Glutamatergic neuron (in vitro differentiated cells): Measurements from ENCODE around the gene OGFR. TPM values are rescaled to one million over a fixed set of nuclear protein-coding genes. Genes with fewer than 3 reads are reported as not detected.

Experiments
- DNase-seq: peaks from one replicate; pipeline ENCODE4 v3.0.0; 2022
- H3K27ac Mint-ChIP-seq: one replicate; pipeline ENCODE4 v1.8.0; 2020; ENCODE audit warnings: mild to moderate bottlenecking, mixed read lengths, inconsistent platforms; ENCODE audit not compliant: unreplicated experiment
- H3K27me3 Mint-ChIP-seq: one replicate; pipeline ENCODE4 v1.8.0; 2020; ENCODE audit warnings: mild to moderate bottlenecking, moderate library complexity, mixed read lengths, inconsistent platforms; ENCODE audit not compliant: unreplicated experiment
- H3K36me3 Mint-ChIP-seq: one replicate; pipeline ENCODE4 v1.8.0; 2020; ENCODE audit warnings: mild to moderate bottlenecking, mixed read lengths, inconsistent platforms; ENCODE audit not compliant: unreplicated experiment
- H3K4me1 Mint-ChIP-seq: one replicate; pipeline ENCODE4 v1.8.0; 2020; ENCODE audit warnings: mild to moderate bottlenecking, low read depth, mixed read lengths, inconsistent platforms; ENCODE audit not compliant: unreplicated experiment
- H3K4me3 Mint-ChIP-seq: one replicate; pipeline ENCODE4 v1.8.0; 2020; ENCODE audit warnings: mild to moderate bottlenecking, mixed read lengths, inconsistent platforms; ENCODE audit not compliant: unreplicated experiment
- H3K9me3 Mint-ChIP-seq: one replicate; pipeline ENCODE4 v1.8.0; 2020; ENCODE audit warnings: mild to moderate bottlenecking, moderate library complexity, mixed read lengths, inconsistent platforms; ENCODE audit not compliant: unreplicated experiment
- CTCF ChIP-seq: fragments of 200-600 bp; sonication (generic); IDR thresholded peaks from one replicate; pipeline ENCODE4 v1.5.0; 2021; ENCODE audit not compliant: partially characterized antibody, unreplicated experiment
- total RNA-seq: library from RNA; stranded (reverse); fragmentation: NEBNext Ultra II Directional; extraction: Animal tissue kit (Norgen Biotek cat#: 25700); gene quantifications from one replicate; pipeline ENCODE4 v1.2.1, GENCODE V29; 2021; ENCODE audit not compliant: unreplicated experiment

OGFR gene
- total RNA-seq, 1 donor from 2014 or later = 70.5 TPM

- Mint-ChIP-seq H3K27ac (peak overlapping the region; percentile 75), H3K9me3 (peaks cover 11% of the 10 kb centered on the region), H3K27me3 (peaks cover 16% of the 10 kb centered on the region), H3K36me3 (no peaks in the 10 kb centered on the region), H3K4me3 (no peak overlapping the region), H3K4me1 (peaks cover 19% of the 10 kb centered on the region)
- DNase-seq = no peak
- TF ChIP-seq CTCF = no peak
Observed at GRCh38 chr20:62774762-62775161, 29.9 kb upstream of the OGFR start.

DNA sequence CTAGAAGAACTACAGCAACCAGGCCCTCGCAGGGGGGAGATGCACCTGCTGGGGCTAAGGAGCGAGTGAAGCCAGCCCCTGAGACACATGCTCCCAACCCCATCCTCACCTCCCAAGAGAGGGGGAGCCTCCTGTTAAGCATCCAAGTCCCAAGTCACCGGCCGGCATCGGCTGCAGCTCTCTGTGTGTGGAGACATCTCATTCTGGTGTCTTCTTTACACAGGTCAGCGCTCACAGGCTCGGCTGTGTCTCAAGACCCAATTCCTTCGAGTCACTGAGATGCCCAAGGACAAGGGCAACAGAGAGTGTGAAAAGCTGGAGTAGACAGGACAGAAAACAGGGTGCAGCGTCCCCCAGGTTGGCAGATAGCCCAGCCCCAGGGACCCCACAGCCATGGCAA, 29.4 kb upstream of the OGFR start:
- Mint-ChIP-seq H3K27ac (no peak overlapping the region), H3K9me3 (peaks cover 12% of the 10 kb centered on the region), H3K4me1 (peaks cover 19% of the 10 kb centered on the region), H3K27me3 (peaks cover 16% of the 10 kb centered on the region), H3K36me3 (no peaks in the 10 kb centered on the region), H3K4me3 (no peak overlapping the region)
- DNase-seq = no peak
- no peak for TF ChIP-seq CTCF

- no peak for DNase-seq
- no peak overlapping the region for H3K4me3 Mint-ChIP-seq
- H3K27me3 Mint-ChIP-seq = peaks cover 16% of the 10 kb centered on the region
- TF ChIP-seq CTCF = no peak
- H3K27ac Mint-ChIP-seq = no peak overlapping the region
- peaks cover 23% of the 10 kb centered on the region for H3K4me1 Mint-ChIP-seq
- H3K9me3 Mint-ChIP-seq = peaks cover 17% of the 10 kb centered on the region
- no peaks in the 10 kb centered on the region for H3K36me3 Mint-ChIP-seq
Observed at GRCh38 chr20:62776035-62776691, 28.5 kb upstream of the OGFR start.

DNA sequence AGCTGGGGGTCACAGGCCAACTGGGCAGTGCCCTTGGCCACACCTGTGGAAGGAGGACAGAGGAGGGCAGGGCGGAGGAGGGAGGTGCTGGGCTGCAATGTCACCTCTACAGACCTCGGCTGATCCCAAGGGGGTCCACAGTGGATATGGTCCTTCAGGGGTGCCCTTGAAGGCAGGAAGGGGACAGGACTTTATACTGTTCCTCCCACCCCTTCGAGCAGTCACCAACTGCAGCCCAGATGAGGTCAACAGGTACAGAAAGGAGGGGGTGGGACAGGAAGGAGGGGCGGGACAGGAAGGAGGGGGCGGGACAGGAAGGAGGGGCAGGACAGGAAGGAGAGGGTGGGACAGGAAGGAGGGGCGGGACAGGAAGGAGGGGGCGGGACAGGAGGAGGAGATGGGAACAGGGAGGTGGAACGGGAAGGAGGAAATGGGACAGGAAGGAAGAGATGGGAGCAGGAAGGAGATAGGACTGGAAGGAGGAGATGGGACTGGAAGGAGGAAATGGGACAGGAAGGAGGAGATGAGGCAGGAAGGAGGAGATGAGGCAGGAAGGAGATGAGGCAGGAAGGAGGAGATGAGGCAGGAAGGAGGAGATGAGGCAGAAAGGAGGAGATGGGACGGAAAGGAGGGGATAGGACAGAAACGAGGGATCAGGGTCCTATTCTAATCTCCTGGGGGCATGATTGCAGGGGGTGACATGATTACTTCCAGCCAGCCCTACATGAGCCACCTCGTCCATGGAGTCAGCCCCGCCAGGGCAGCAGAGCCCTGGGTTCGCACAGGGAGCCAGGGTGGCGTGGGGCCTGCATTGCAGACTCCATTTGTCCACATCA, 27.7 kb upstream of the OGFR start:
- no peak overlapping the region for H3K4me3 Mint-ChIP-seq
- DNase-seq = no peak
- peak overlapping the region; percentile 59 for H3K27ac Mint-ChIP-seq
- TF ChIP-seq CTCF = no peak
- peaks cover 15% of the 10 kb centered on the region for H3K9me3 Mint-ChIP-seq
- H3K4me1 Mint-ChIP-seq = peaks cover 23% of the 10 kb centered on the region
- H3K27me3 Mint-ChIP-seq = peaks cover 16% of the 10 kb centered on the region
- H3K36me3 Mint-ChIP-seq = no peaks in the 10 kb centered on the region

DNA sequence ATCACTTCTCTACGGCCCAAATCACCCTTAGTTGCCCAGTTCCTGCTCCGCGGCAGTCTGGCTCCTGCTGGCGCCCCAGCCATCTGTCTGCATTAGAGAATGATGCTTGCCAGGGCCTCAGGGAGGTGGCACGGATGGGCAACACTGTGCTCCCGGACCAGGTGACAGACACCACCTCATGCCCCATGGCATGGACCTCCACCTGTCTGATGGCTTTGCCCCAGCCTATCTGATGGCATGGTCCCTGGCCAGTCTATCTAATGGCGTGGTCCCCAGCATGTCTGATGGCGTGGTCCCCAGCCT, 27.2 kb upstream of the OGFR start:
- Mint-ChIP-seq H3K36me3 (no peaks in the 10 kb centered on the region), H3K27ac (no peak overlapping the region), H3K9me3 (peaks cover 16% of the 10 kb centered on the region), H3K4me3 (no peak overlapping the region), H3K4me1 (peaks cover 24% of the 10 kb centered on the region), H3K27me3 (peaks cover 15% of the 10 kb centered on the region)
- TF ChIP-seq CTCF = no peak
- no peak for DNase-seq
